ENCODE results near the gene VPS26A.

GRCh38 chr10:69103784-69104183 is 20.2 kb upstream of the VPS26A start:
- TF ChIP-seq EZH2 (IDR thresholded peaks at IDR 0.05; ENCODE audit: insufficient read depth, low read length) = no peak
- no peak for TF ChIP-seq CTCF (IDR thresholded peaks at IDR 0.05; ENCODE audit: insufficient read depth, low read depth, low read length)
